T-helper 9 cell (primary cell): ENCODE data around the gene MGARP.
"Not testable (repeated sequence)": the region's sequence is repeated elsewhere in the genome, so short reads cannot be mapped to it uniquely, and the experiment has no call there.

ENCODE experiments used
- DNase-seq: peaks from one replicate; pipeline ENCODE4 v3.0.0-alpha.2; 2020

Gene MGARP

GRCh38 chr4:139295206-139295941 is 15.3 kb upstream of the MGARP start:
- DNase-seq = peak; percentile 99

GRCh38 chr4:139286186-139286698 is 6.2 kb upstream of the MGARP start:
- DNase-seq = no peak

GRCh38 chr4:139282721-139283075 is 2.7 kb upstream of the MGARP start:
- DNase-seq = no peak

- DNase-seq = no peak
These were observed 2.2 kb upstream of the MGARP start for GRCh38 chr4:139282065-139282720.

- DNase-seq = no peak
These were observed 889 bp downstream of the MGARP start for GRCh38 chr4:139278912-139279759.

- no peak for DNase-seq
These were observed 1.5 kb downstream of the MGARP start for GRCh38 chr4:139278485-139278884.

GRCh38 chr4:139275281-139275735 is 4.7 kb downstream of the MGARP start:
- DNase-seq = no peak

GRCh38 chr4:139274790-139275189 is 5.2 kb downstream of the MGARP start:
- no peak for DNase-seq

GRCh38 chr4:139273835-139274234 is 6.2 kb downstream of the MGARP start:
- no peak for DNase-seq

- no peak for DNase-seq
These were observed 12.7 kb downstream of the MGARP start for GRCh38 chr4:139267301-139267700.

- DNase-seq = peak; percentile 53
These were observed 13.3 kb downstream of the MGARP start for GRCh38 chr4:139266583-139267257.

GRCh38 chr4:139266208-139266582 is 13.8 kb downstream of the MGARP start:
- DNase-seq = no peak

- DNase-seq = no peak
These were observed 14.4 kb downstream of the MGARP start for GRCh38 chr4:139265654-139266053.

- no peak for DNase-seq
These were observed 23.7 kb downstream of the MGARP start for GRCh38 chr4:139256349-139256748.

GRCh38 chr4:139255581-139255980 is 24.4 kb downstream of the MGARP start:
- not testable (repeated sequence) for DNase-seq

GRCh38 chr4:139253713-139254112 is 26.3 kb downstream of the MGARP start:
- no peak for DNase-seq

GRCh38 chr4:139253046-139253445 is 27.0 kb downstream of the MGARP start:
- DNase-seq = no peak

GRCh38 chr4:139247700-139248238 is 32.3 kb downstream of the MGARP start:
- no peak for DNase-seq

- no peak for DNase-seq
These were observed 32.8 kb downstream of the MGARP start for GRCh38 chr4:139247241-139247640.

- DNase-seq = no peak
These were observed 33.9 kb downstream of the MGARP start for GRCh38 chr4:139246166-139246565.

- no peak for DNase-seq
These were observed 34.4 kb downstream of the MGARP start for GRCh38 chr4:139245590-139245989.
